ENCODE results near the gene GPR162. TPM values are rescaled to one million over a fixed set of nuclear protein-coding genes. Genes with fewer than 3 reads are reported as not detected.

The GPR162 gene
- total and polyA plus RNA-seq, 10 of the 15 experiments (the other 5 are each of a cell fraction or from before 2014, with no cell fraction given): not detected

DNA sequence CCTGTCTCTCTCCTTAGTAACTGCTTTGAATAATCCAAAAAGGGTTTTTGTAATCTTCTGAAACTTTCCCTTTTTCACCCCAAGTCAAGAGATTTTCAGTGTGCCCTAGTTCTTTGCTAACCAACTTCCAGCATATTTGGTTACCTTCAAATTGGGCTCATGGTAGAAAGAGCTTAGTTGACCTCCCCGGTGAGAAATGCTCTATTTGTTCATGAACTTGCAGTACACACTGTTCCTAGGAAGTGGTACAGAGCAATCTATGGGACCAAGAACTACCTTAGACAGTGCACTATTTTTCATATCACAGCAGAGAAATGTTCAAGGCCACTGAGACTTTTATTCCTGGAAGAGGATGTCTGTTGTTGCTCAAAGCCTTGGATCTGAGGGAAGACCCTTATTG is 32.0 kb downstream of the GPR162 start:
- H3K27ac ChIP-seq (ENCODE audit: control insufficient read depth, insufficient read depth): peak overlapping the region; percentile 84
- peak overlapping the region; percentile 45; the same call in 1 of the 2 replicates for H3K4me2 ChIP-seq (ENCODE audit: control insufficient read depth, insufficient read depth)
- H3K4me1 ChIP-seq (ENCODE audit: control insufficient read depth, insufficient read depth, low read length): peaks cover 24% of the 10 kb centered on the region
- in situ Hi-C loops (cut with MboI) (no loop called here), intact Hi-C loops (cut with micrococcal nuclease; ENCODE audit: unreplicated experiment) (loop anchor here (5.0 kb wide), 1 partner anchor 166 kb away; the partner anchor contains the start of gene ZNF384)
- DNase-seq (ENCODE audit: low read depth, low spot score) (no peak), FAIRE-seq (no peak), ATAC-seq (no peak)
- peak overlapping the region; percentile 82 for H3K4me3 ChIP-seq
- ChIA-PET POLR2A (interaction anchor here (0.5 to 8.9 kb wide), 7 partner anchors 13 to 222 kb away, joined by 3 to 84 read pairs (median 19); partner anchors contain the start of genes COPS7A, MLF2, SPSB2 and TPI1), RAD21 (ENCODE audit: unreplicated experiment) (interaction anchor here (0.9 to 5.6 kb wide), 3 partner anchors 14 to 38 kb away, joined by 4 to 42 read pairs (median 41); partner anchors contain the start of genes SPSB2 and TPI1), CTCF (interaction anchor here (1.8 to 9.9 kb wide), 5 partner anchors 15 to 130 kb away, joined by 4 to 173 read pairs (median 22); partner anchors contain the start of genes COPS7A, MLF2, SPSB2 and TPI1), SMC1A (ENCODE audit: uncharacterized antibody, unreplicated experiment) (interaction anchor here (1.5 to 4.8 kb wide), 5 partner anchors 14 to 100 kb away, joined by 4 to 42 read pairs (median 15); partner anchors contain the start of genes MLF2, SPSB2 and TPI1)
- no peaks in the 10 kb centered on the region for H4K20me1 ChIP-seq (ENCODE audit: control insufficient read depth, insufficient read depth)
- H3K9me3 ChIP-seq (replicated peaks; ENCODE audit: control insufficient read depth, insufficient read depth, low read length): no peaks in the 10 kb centered on the region
- H3K9ac ChIP-seq (ENCODE audit: control insufficient read depth, insufficient read depth, low read length): peak overlapping the region; percentile 60
- no peaks in the 10 kb centered on the region for H3K27me3 ChIP-seq (replicated peaks in 1 of 2; ENCODE audit: control insufficient read depth in 2 of 2, insufficient read depth in 2 of 2, low read length in 1 of 2)
- WGBS (ENCODE audit: insufficient coverage, insufficient replicate concordance, low lambda C conversion rate, missing lambda C conversion rate): 100% methylated on average over 1 of the region's 1 CpG
- H3K36me3 ChIP-seq (ENCODE audit: control insufficient read depth in 2 of 2, insufficient read depth in 2 of 2, low read length in 1 of 2): peaks cover 21 to 30% of the 10 kb centered on the region in 2 experiments
- H3K79me2 ChIP-seq (ENCODE audit: control insufficient read depth, insufficient read depth, low read length): peaks cover 41% of the 10 kb centered on the region
- no peak overlapping the region for H2AFZ ChIP-seq (ENCODE audit: control insufficient read depth, low read depth, low read length)
- no TSS peak for BruUV-seq (replicated peaks)
- TF ChIP-seq, protein P1, sequence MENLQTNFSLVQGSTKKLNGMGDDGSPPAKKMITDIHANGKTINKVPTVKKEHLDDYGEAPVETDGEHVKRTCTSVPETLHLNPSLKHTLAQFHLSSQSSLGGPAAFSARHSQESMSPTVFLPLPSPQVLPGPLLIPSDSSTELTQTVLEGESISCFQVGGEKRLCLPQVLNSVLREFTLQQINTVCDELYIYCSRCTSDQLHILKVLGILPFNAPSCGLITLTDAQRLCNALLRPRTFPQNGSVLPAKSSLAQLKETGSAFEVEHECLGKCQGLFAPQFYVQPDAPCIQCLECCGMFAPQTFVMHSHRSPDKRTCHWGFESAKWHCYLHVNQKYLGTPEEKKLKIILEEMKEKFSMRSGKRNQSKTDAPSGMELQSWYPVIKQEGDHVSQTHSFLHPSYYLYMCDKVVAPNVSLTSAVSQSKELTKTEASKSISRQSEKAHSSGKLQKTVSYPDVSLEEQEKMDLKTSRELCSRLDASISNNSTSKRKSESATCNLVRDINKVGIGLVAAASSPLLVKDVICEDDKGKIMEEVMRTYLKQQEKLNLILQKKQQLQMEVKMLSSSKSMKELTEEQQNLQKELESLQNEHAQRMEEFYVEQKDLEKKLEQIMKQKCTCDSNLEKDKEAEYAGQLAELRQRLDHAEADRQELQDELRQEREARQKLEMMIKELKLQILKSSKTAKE (IDR thresholded peaks at IDR 0.05; ENCODE audit: low read depth, poor library complexity, severe bottlenecking): no peak
- no peak for TF ChIP-seq POLR2AphosphoS5 (IDR thresholded peaks at IDR 0.05; ENCODE audit: low read length)
- TF ChIP-seq, protein P2, sequence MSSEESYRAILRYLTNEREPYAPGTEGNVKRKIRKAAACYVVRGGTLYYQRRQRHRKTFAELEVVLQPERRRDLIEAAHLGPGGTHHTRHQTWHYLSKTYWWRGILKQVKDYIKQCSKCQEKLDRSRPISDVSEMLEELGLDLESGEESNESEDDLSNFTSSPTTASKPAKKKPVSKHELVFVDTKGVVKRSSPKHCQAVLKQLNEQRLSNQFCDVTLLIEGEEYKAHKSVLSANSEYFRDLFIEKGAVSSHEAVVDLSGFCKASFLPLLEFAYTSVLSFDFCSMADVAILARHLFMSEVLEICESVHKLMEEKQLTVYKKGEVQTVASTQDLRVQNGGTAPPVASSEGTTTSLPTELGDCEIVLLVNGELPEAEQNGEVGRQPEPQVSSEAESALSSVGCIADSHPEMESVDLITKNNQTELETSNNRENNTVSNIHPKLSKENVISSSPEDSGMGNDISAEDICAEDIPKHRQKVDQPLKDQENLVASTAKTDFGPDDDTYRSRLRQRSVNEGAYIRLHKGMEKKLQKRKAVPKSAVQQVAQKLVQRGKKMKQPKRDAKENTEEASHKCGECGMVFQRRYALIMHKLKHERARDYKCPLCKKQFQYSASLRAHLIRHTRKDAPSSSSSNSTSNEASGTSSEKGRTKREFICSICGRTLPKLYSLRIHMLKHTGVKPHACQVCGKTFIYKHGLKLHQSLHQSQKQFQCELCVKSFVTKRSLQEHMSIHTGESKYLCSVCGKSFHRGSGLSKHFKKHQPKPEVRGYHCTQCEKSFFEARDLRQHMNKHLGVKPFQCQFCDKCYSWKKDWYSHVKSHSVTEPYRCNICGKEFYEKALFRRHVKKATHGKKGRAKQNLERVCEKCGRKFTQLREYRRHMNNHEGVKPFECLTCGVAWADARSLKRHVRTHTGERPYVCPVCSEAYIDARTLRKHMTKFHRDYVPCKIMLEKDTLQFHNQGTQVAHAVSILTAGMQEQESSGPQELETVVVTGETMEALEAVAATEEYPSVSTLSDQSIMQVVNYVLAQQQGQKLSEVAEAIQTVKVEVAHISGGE (CRISPR knock-in tag; IDR thresholded peaks at IDR 0.05): no peak
- no peak for TF ChIP-seq SIX5 (IDR thresholded peaks at IDR 0.05; ENCODE audit: low read depth, low read length, severe bottlenecking)
- no peak for TF ChIP-seq POU2F2 (IDR thresholded peaks at IDR 0.05; ENCODE audit: borderline replicate concordance, low read depth, low read length)
- no peak for TF ChIP-seq NR2F1 (conservative IDR thresholded peaks at IDR 0.05)
- TF ChIP-seq, protein P3, sequence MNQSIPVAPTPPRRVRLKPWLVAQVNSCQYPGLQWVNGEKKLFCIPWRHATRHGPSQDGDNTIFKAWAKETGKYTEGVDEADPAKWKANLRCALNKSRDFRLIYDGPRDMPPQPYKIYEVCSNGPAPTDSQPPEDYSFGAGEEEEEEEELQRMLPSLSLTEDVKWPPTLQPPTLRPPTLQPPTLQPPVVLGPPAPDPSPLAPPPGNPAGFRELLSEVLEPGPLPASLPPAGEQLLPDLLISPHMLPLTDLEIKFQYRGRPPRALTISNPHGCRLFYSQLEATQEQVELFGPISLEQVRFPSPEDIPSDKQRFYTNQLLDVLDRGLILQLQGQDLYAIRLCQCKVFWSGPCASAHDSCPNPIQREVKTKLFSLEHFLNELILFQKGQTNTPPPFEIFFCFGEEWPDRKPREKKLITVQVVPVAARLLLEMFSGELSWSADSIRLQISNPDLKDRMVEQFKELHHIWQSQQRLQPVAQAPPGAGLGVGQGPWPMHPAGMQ (IDR thresholded peaks at IDR 0.05; ENCODE audit: borderline replicate concordance): no peak
- no peak for TF ChIP-seq ZNF24 (IDR thresholded peaks at IDR 0.05)
- TF ChIP-seq KLF5 (IDR thresholded peaks at IDR 0.05; ENCODE audit: partially characterized antibody): no peak
- TF ChIP-seq, protein P4, sequence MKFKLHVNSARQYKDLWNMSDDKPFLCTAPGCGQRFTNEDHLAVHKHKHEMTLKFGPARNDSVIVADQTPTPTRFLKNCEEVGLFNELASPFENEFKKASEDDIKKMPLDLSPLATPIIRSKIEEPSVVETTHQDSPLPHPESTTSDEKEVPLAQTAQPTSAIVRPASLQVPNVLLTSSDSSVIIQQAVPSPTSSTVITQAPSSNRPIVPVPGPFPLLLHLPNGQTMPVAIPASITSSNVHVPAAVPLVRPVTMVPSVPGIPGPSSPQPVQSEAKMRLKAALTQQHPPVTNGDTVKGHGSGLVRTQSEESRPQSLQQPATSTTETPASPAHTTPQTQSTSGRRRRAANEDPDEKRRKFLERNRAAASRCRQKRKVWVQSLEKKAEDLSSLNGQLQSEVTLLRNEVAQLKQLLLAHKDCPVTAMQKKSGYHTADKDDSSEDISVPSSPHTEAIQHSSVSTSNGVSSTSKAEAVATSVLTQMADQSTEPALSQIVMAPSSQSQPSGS (IDR thresholded peaks at IDR 0.05; ENCODE audit: low read length): no peak
- no peak for TF ChIP-seq JUNB (IDR thresholded peaks at IDR 0.05)
- no peak for TF ChIP-seq RAD21 (IDR thresholded peaks at IDR 0.05; ENCODE audit: insufficient read depth, low read depth, low read length)

All from GM12878 (cell line).